ENCODE data around the gene ESYT2.

The ESYT2 gene

DNA sequence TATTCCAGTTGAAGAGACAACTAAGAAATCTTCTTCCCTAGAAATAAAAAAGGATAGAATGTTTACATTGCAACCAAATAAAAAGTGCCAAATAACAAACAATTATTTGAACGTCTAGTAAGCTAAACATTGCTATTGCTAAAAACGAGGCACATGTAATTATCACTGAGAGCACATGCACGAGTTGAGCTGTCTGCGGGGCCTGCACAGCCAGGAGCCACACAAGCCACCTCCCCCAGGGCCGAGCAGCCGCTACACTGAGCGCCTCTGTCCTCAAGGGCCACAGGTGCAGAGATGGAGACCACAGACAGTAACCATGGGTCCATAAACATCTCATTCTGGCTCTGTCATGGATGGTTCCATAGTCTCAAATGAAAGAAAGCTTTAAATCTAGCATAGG, 141.9 kb downstream of the ESYT2 start:
- Histone ChIP-seq H3K27me3 (replicated peaks; ENCODE audit: control insufficient read depth, insufficient read depth, low read length, poor library complexity, severe bottlenecking) (no peaks in the 10 kb centered on the region), H3K4me3 (ENCODE audit: insufficient read depth, low read depth, low read length, poor library complexity, severe bottlenecking) (no peak overlapping the region), H3K4me1 (ENCODE audit: control insufficient read depth, insufficient read depth, low read length, poor library complexity, severe bottlenecking) (no peaks in the 10 kb centered on the region), H3K9me3 (ENCODE audit: control insufficient read depth, low read length) (no peaks in the 10 kb centered on the region), H3K36me3 (ENCODE audit: control insufficient read depth, insufficient read depth, low read length) (no peaks in the 10 kb centered on the region), H3K27ac (ENCODE audit: insufficient read depth, low read length, poor library complexity, severe bottlenecking) (no peak overlapping the region)
- no peak for DNase-seq

DNA sequence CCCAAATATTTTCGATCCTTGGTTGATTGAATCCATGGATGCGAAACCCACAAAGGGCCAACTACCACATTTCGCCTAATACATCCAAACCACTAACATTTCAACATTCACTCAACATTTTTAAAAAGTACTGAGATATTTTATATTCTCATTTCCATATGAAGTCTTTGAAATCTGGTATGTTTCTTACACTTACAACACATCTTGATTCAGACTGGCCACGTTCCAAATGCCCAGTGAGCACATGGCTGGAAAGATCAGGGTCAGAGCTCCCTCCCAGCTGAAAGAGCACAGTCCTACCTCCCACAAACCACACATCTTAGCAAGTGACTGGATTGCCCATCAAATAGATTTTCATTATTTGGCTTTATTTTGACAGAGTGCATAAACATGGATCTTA, 143.6 kb downstream of the ESYT2 start:
- Histone ChIP-seq H3K27me3 (replicated peaks; ENCODE audit: control insufficient read depth, insufficient read depth, low read length, poor library complexity, severe bottlenecking) (no peaks in the 10 kb centered on the region), H3K4me3 (ENCODE audit: insufficient read depth, low read depth, low read length, poor library complexity, severe bottlenecking) (no peak overlapping the region), H3K27ac (ENCODE audit: insufficient read depth, low read length, poor library complexity, severe bottlenecking) (no peak overlapping the region), H3K36me3 (ENCODE audit: control insufficient read depth, insufficient read depth, low read length) (no peaks in the 10 kb centered on the region), H3K4me1 (ENCODE audit: control insufficient read depth, insufficient read depth, low read length, poor library complexity, severe bottlenecking) (no peaks in the 10 kb centered on the region), H3K9me3 (ENCODE audit: control insufficient read depth, low read length) (no peaks in the 10 kb centered on the region)
- DNase-seq, result no peak

DNA sequence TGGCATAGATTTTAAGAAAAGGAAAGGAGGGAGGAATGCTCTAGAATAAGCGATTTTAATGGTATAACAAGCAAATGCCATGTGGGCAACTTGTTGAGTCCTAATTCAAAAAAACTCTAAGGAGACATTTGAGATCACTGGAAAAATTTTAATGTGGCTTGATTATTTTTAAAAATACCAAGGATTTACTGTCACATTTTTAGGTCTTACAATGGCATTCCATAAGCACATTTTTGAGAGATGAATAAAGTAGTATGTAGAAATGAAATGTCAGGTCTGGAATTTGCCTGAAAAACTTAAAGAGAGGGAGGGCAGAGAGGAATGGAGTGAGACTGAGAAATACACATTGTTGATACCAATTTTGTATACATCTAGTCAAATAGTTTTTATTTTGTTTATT, 145.0 kb downstream of the ESYT2 start:
- DNase-seq, result no peak
- H3K4me3 ChIP-seq (ENCODE audit: insufficient read depth, low read depth, low read length, poor library complexity, severe bottlenecking), result no peak overlapping the region
- H3K27me3 ChIP-seq (replicated peaks; ENCODE audit: control insufficient read depth, insufficient read depth, low read length, poor library complexity, severe bottlenecking), result no peaks in the 10 kb centered on the region
- H3K36me3 ChIP-seq (ENCODE audit: control insufficient read depth, insufficient read depth, low read length), result no peaks in the 10 kb centered on the region
- H3K4me1 ChIP-seq (ENCODE audit: control insufficient read depth, insufficient read depth, low read length, poor library complexity, severe bottlenecking), result no peaks in the 10 kb centered on the region
- H3K27ac ChIP-seq (ENCODE audit: insufficient read depth, low read length, poor library complexity, severe bottlenecking), result no peak overlapping the region
- H3K9me3 ChIP-seq (ENCODE audit: control insufficient read depth, low read length), result no peaks in the 10 kb centered on the region

DNA sequence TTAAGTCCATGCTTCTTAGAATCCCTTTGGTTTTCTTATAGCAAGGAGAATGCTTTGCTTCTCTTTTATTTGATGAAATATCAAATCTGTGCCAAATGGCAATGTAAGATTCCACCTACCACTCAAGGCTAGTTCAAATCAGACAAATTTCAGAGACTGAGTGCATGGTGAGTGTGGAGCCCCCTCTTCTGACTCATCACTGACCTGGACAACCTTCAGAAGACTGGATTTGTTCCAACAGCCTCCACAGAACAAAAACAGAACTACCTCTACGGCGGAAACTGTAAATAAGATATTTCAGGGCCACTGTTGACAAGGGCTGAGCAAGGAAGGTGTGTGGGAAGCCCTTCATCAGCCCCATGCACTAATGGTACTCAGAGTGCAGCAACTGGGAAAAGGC, 145.8 kb downstream of the ESYT2 start:
- H3K27ac ChIP-seq (ENCODE audit: insufficient read depth, low read length, poor library complexity, severe bottlenecking), result no peak overlapping the region
- H3K36me3 ChIP-seq (ENCODE audit: control insufficient read depth, insufficient read depth, low read length), result no peaks in the 10 kb centered on the region
- no peak overlapping the region for H3K4me3 ChIP-seq (ENCODE audit: insufficient read depth, low read depth, low read length, poor library complexity, severe bottlenecking)
- H3K4me1 ChIP-seq (ENCODE audit: control insufficient read depth, insufficient read depth, low read length, poor library complexity, severe bottlenecking), result no peaks in the 10 kb centered on the region
- no peak for DNase-seq
- no peaks in the 10 kb centered on the region for H3K9me3 ChIP-seq (ENCODE audit: control insufficient read depth, low read length)
- no peaks in the 10 kb centered on the region for H3K27me3 ChIP-seq (replicated peaks; ENCODE audit: control insufficient read depth, insufficient read depth, low read length, poor library complexity, severe bottlenecking)

DNA sequence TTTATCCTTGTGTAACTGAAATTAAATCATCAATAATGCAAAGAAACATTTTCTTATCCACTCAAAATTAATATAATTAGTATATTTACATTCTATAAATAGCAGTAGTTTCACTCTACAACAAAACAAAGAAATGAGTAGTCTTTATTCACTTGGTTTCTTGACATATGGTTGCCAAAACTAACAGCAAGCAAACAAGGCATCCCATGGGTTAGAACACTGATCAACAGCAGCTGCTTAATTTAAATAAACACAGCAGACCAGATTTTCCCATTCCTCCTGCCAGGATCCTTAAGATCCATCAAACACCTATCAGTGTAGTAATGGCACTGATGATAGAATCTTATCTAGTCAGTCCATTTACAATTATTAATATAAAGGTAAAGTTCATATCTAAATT, 146.9 kb downstream of the ESYT2 start:
- Histone ChIP-seq H3K4me3 (ENCODE audit: insufficient read depth, low read depth, low read length, poor library complexity, severe bottlenecking) (no peak overlapping the region), H3K9me3 (ENCODE audit: control insufficient read depth, low read length) (no peaks in the 10 kb centered on the region), H3K4me1 (ENCODE audit: control insufficient read depth, insufficient read depth, low read length, poor library complexity, severe bottlenecking) (no peaks in the 10 kb centered on the region), H3K36me3 (ENCODE audit: control insufficient read depth, insufficient read depth, low read length) (no peaks in the 10 kb centered on the region), H3K27ac (ENCODE audit: insufficient read depth, low read length, poor library complexity, severe bottlenecking) (no peak overlapping the region), H3K27me3 (replicated peaks; ENCODE audit: control insufficient read depth, insufficient read depth, low read length, poor library complexity, severe bottlenecking) (no peaks in the 10 kb centered on the region)
- DNase-seq, result no peak
